Right kidney (tissue), 9 donors: Measurements from ENCODE around the gene ARHGEF39.

Experiments
- DNase-seq: peaks from one replicate; pipeline ENCODE4 v3.0.0-alpha.2; 2016
- long read RNA-seq, 8 donors: transcript quantifications; one replicate each; lab custom pipeline, GENCODE V29; 2026

Gene ARHGEF39, protein sequence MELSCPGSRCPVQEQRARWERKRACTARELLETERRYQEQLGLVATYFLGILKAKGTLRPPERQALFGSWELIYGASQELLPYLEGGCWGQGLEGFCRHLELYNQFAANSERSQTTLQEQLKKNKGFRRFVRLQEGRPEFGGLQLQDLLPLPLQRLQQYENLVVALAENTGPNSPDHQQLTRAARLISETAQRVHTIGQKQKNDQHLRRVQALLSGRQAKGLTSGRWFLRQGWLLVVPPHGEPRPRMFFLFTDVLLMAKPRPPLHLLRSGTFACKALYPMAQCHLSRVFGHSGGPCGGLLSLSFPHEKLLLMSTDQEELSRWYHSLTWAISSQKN
- long read RNA-seq, donor 1, result 0 reads
- long read RNA-seq, donor 2, partial matches to known transcripts, result 0 of 1 reads
- long read RNA-seq, donor 2, other reads (novel, unspliced or antisense), result 0 of 1 reads
- long read RNA-seq, donor 3, partial matches to known transcripts, result 0 of 2 reads
- long read RNA-seq, donor 3, other reads (novel, unspliced or antisense), result 0 of 2 reads
- long read RNA-seq, donor 4, result 0 reads
- long read RNA-seq, donor 5, result 0 reads
- long read RNA-seq, donor 6, result 0 reads
- long read RNA-seq, donor 7, partial matches to known transcripts, result 0 of 3 reads
- long read RNA-seq, donor 7, other reads (novel, unspliced or antisense), result 0 of 3 reads
- long read RNA-seq, donor 8, result 0 reads

DNA sequence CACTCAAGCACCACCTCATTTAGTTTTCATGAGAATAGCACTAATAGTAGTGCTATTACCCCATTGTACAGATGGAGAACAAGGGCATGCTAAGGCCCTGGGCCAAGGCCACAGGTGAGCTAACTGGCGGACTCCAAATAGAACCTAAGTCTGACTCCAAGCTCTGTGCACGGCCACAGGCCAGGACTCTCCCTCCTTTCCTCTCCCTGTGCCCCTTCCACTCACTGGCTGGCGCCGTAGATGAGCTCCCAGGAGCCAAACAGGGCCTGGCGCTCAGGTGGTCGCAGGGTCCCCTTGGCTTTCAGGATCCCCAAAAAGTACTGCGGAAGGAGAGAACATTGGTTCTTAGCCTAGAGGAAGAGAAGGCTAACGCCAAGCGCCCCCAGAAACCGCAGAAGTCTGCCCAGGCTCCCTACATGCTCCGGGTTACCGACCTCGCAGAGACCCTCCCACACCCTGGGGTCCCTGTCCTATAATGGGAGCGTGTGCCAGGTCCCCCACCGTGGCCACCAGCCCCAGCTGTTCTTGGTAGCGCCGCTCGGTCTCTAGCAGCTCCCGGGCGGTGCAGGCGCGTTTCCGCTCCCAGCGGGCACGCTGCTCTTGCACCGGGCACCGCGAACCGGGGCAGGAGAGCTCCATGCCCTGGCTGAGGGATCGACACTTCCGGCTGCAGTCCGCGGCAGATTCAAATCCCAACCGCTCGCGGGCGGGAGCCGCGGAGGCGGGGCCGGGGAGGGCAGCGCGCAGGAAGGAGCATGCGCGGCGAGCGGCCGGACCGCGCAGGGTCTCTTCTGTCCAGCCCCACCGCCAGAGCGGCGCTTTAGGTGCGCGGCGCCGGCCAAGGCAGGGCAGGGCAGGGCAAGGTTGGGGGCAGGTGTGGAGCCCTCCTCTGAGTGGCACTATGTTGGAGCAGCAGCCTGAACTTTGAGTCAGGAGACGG, at the start of gene ARHGEF39:
ARHGEF39 (minus strand) TSS at position 665 of the 940 bp plus-strand sequence; CDS start at position 639, 26 bp downstream.
- peak; percentile 83 for DNase-seq

DNA sequence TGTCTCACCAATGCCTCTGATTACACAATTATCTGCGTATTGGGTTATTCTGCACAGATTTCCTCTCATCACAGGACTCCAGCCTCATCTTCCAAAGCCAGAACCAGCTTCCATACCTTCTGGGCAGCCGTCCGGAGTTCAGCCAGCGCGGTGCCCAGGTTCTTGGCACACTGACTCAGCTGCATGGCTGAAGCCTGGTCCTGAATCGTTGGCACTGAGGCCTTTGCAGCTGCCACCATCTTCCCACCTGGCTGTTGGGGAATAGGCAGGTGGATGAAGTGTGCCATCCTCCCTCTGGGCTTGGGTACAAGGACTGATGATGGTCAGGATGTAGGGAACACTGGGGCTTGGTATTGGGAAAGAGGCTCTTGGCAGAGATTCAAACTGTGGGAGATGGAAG, 49.1 kb upstream of the ARHGEF39 start:
- no peak for DNase-seq

DNA sequence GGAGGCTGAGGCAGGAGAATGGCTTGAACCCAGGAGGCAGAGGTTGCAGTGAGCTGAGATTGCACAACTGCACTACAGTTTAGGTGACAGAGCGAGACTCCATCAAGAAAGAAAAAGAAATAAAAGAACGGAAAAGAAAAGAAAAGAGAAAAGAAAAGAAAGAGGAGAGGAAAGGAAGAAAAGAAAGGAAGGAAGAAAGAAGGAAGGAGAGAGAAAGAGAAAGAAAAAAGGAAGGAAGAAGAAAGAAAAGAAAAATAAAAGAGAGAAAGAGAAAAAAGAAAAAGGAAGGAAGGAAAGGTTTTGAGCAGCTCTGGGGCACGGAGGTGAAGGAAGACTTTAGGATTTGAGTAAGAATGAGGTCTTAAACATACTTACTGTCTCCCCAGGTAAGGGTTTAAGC, 48.6 kb upstream of the ARHGEF39 start:
- DNase-seq, result no peak

DNA sequence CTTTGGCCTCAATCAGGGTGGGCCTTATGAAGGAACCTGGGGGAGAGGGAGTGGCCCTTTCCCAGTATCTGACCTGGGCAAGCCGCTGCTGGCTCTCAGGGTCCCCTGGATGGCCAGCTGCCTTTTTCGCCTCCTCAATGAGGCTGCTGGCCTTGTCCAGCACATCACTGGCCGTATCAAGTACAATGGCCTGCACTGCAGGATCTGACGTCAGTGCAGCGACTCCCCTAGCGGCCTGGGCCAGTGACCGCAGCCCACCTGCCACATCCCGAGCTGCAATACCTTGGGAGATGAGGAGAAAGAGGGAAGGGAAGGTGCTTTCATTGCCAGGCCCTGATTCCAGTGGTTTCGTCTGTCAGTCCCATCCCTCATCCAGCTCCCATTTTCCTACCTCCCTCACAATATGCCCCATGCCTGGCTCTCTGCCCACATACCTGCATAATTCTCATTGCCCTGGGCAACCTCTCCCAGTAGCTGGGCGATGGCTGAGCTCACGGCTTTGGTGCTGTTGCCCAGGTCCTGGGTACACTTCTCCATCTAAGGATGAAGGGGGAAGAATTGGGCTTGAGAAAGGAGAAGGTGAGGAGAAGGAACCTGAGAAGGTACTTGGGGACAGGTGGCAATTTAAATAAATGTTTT, 47.9 kb upstream of the ARHGEF39 start:
- DNase-seq, result no peak

DNA sequence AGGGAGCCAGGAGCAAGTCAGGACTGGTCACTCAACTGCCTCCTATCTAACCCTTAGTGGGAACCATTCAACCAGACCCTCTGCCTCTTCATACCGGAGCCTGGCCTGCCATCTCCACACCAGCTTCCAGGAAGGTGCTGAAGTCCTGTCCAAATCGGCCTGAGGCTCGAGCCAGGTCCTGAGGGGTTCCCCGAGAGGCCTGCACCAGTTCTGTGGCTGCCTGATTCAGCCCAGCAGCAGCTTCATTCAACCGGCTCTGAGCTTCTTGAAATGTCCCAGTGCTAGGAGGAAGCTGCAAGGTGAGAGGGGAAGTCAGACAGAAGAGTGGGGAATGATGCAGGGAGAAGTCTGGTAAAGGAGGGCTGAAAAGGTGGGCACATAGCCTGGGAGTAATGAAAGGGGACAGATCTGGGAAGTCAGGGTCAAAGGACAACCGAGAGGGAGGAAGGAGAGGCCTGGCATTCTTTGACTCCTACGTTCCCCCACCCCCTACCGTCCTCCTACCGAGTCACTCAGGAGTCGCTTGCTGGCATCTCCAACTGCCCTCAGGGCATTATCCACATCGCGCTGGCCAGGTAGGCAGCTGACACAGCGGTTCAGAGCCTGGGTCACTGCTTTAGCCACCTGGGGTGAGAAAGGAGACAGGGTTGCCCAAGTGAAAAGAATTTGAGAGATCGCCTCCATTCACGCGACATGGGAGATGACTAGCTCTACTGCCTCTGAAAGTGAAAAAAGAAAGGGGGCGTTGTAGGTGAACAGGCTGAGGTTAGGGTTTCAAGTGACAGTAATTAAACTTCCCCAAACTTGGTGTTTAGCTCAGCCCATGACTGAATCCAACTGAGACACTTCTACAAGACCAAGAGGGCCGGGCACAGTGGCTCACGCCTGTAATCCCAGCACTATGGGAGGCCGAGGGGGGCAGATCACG, 46.8 kb upstream of the ARHGEF39 start:
- DNase-seq, result peak; percentile 26

DNA sequence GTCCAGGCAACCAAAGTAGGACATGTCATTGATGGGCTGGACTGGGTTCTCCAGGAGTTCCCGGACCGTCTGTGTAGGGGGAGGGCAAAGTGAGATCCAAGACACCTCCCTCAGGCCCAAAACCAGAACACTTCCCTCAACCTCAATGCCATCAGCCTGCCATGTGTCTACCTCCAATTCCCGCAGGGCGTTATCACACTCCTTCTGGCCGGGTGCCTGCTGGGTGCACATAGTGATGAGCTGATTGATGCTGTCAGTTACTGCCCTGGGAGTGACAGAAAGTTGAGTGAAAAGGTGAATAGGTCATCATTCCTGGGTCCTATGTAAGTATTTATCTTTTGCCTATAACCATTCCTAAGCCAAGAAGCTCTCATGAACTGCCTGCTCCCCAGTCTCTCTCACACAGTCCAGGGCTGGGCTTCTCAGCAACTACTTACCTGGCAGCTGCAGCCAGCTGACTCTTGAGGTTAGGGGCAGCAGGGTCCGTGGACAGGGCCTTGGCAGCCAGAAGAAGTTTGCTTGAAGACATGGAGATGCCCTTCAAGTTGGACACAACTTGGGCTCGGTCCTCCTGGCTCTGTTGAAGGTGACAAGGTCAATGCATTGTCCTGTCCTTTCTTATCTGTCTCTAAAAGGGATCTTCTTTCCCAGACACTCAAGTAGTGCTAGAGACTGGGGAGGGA, 46.0 kb upstream of the ARHGEF39 start:
- DNase-seq, result no peak

DNA sequence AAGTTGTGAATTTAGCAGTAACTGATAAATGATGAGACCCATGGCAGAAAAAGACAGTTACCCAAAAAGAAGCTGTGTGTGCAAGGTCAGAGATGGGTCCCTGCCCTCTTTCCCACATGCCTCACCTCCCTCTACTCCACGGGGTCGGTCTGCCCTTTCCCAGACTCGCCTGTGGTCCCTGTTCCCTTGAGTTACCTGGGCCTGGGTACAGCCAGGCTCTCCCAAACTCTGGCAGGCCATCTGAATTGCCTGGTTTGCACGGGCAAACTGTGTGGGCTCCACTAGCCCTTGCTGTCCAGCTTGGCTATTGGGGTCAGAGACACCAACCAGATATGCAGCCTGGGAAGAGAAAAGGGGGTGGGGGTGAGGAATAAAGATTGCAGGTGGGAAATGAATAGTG, 43.2 kb upstream of the ARHGEF39 start:
- DNase-seq, result no peak

DNA sequence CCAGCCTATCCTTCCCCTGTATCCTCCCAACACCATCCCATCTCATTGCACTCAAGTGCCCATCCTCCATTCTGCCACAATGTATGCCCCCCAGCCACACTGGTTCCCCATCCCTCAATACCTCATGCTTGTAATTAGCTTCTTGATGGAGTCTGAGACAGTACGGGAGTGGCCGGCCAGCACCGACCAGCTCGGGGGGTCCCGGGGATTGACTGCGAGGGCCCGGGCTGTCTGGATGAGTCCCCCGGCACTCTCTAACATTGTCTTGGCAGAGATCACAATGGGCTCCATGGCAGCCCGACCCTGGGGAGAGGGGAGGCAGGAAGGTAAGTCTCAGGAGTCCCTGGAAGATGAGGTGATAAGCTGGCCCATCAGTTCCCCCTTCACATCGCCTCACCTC, 42.0 kb upstream of the ARHGEF39 start:
- no peak for DNase-seq

DNA sequence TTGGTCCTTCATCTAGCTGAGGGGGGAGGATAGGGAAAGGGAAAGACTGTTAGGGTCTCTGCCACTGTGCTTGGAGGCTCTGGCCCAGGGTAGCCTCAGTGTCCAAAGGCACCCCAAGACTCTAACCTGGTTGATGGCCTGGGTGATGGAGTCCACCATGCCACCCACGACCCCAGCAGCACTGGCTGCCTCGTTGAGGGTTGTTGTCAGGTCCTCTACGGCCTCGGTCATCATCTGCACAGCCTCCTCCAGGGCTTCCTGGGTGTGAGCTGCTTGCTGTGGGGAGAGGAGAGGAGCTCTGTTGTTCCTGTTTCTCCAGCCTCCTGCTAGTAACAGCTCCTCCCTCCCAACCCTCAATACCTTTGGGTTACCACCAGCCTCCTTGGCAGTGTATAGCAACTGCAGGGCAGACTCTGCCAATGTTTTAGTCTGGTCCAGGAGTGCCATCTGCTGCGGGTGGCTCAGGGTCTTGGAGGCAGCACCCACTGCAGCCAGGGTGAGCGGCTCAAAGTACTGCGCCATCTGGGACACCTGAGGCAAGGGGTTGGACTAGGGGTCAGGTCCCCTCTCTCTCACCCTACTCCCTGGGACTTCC, 40.9 kb upstream of the ARHGEF39 start:
- no peak for DNase-seq

DNA sequence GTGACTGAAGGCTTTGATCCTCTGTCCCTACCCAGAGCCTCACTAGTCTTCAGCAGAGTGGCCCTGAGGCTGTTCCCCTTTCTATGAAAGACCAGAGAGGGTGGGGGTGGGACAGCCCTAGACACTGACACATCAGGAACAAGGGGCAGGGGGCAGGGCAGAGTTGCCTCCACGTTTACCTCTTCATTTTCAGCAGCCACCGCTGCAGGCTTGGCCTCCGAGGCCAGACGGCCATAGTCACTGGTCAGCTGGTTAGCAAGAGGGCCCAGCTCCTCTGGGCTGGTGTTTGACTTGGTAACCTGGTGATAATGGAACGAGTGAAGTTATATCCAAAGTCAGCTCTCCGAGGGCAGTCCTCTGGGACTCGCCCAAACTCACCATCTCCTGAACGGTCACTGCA, 40.4 kb upstream of the ARHGEF39 start:
- DNase-seq, result no peak

DNA sequence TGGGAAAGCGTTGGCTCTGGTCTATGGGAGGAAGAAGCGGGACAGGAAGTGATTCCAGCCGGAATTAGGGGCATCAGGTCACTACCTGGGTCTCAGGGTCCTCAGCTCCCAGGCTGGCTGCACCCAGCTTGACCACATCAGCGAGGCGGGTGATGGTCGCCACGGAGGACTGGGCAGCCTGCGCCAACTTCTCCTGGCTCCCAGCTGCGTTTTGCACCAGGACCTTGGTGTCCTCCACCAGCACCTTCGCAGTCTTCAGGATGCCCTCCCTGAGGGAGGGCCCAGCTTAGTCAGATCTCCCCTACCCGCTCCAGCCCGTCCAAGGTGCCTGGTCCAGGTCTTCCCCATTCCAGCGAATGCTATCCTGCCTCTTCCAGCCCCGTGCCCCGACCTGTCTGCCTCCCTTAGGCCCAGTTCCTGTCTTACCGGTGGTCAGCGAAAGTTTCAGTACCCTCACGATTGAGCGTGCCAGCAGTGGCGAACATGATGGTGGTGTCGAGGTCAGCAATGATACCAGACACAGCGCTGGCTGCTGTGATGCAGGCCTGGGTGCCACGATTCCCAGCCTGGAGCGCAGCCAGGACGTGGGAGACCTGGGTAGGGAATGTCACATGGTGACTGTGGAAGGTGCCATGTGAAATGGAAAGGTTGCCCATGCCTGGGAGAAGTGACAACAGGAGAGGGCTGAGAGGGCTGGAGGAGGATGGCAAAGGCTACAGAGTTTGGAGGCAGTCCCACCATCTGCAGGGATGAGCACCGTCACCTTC, 39.1 kb upstream of the ARHGEF39 start:
- DNase-seq, result no peak

DNA sequence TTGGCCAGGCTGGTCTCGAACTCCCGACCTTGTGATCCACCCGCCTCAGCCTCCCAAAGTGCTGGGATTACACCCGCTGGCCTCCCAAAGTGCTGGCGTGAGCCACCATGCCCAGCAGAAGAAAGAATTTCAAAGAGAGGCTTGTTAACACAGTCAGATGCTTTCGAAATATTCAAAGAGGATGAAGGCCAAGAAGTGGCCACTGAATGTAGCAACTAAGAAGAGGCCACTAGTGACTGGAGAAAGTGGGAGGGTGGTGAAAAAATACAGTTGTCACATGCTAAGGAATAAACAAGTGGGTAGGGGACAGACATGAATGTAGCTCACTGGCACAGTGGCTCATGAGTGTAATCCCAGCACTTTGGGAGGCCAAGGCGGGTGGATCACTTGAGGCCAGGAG, 37.7 kb upstream of the ARHGEF39 start:
- no peak for DNase-seq

DNA sequence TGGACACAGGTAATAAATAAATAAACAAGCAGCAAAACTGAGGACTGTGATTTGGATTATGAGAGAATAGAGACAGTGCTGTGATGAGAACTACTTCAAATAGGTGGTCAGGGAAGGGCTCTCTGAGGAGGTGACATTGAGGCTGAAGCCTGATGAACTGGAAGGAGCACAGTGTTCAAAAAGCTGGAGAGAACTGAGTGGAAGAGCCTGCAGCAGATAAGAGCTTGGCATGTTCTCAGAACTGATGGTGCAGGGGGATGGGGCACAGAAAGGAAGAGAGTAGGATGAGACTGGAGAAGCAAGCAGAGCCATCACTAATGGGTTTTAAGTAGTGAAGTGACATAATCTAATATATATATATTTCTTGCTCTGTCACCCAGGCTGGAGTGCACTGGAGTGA, 35.9 kb upstream of the ARHGEF39 start:
- DNase-seq, result no peak

DNA sequence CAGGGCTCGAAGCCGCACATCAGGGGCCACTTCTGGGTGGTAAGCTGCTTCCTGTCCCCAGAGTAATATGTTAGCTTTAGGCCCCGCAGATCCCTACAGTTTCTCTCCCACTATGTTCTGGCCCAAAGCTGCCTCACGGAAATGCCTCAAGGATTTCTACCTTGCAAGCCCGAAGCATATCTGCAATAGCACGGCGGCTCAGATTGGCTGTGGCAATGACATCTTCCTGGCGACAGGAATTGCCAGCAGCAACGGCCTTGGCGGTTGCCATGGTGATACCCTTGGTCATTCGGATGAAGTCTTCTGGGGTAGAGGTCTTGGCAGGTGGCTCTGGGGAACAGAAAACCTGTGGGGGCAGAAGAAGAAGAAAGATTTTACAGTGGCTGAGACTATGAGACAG, 35.0 kb upstream of the ARHGEF39 start:
- no peak for DNase-seq

DNA sequence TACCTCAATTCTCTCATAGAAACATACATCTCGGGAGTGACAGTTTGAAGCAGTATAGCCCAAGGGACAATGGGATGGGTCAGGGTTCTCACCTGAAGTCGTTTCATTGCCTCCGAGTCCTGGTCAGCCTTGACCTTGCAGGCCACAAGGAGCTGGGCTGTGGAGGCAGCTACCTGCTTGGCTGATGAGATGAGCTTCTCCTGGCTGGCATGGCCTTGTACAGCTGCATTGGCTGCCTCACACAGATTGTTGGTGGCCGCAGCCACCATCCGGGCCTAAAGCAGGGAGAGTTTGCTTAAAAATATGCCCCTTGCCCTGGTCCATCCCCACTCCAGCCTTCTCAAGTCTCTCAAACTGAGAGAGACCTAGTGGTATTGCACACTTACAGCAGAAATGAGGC, 33.2 kb upstream of the ARHGEF39 start:
- DNase-seq, result no peak

DNA sequence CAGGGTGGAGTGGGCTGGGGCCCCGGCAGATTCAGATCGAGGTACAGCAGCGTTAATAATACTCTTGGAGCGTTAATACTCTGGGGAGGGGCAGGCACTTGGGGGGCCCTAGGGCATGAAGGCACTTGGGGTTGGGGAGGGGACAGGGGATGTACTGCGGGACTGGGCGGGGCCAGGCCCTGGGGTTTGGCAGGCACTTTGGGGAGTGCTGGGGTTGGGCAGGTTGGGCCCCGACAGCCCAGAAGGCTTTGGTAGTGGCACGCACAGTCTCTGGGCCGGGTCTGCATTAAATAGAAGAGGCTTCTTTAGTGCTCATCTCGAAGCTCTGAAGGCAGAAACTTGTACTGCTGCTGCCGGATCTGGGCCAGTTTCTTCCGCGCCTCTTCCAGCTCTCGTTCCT, 32.5 kb upstream of the ARHGEF39 start:
- DNase-seq, result no peak

DNA sequence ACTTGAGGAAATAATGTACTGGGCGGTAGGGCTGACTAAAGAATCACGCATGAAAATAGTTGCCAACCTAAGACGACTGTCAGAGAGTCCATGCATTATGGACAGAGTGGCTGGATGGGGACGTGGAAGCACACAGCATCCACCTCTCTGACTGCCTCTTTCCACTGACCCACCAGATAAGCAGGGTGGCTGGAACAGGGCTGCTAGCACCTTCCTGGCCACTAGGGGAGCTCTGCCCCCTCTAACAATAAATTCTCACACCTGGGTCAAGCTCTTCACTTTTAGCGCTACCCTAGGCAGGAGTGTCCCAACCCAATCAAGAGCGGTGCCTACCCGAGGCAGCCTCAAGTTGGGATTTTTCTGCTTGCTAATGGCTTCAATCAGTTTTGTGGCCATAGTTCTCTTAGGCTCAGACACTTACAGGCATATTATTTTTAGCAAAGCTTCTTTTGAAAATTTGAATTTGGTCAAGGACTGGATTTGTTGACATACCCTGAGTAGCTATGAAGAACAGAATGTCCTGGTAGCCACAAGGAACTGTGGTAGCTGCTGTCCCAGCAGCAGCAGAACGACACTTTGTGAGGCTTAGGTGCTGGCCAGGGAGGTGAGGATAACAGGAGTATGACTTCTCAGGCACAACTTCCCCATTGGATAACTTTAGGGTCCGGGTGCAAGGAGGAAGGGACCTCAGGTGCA, 31.7 kb upstream of the ARHGEF39 start:
- DNase-seq, result peak; percentile 25

DNA sequence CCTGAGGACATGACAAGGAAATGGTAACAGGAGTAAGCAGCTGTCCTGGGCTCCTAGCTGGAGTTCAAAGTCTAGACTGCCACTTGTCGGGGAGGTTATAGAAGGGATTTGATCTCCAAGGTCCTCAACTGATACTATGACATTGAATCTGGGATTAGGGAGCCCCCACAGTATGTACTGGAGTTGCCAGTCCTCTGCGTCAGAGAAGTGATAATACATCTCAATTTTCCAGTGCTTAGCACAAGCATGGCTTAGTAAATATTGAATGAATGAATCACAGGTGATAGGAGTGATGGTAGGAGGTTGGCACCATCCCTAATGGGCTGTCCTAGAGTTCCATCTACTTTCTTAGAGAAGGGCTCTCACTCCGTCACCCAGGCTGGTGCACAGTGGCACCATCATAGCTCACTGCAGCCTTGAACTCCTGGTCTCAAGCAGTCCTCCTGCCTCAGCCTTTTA, 31.0 kb upstream of the ARHGEF39 start:
- DNase-seq, result no peak
